ENCODE measurements around the gene GPR158.

The GPR158 gene

GRCh38 chr10:25651534-25651933 lies 476.7 kb downstream of the GPR158 start:
- Histone ChIP-seq H3K4me3 (ENCODE audit: low read length) (no peak overlapping the region), H3K36me3 (ENCODE audit: control insufficient read depth, low read length) (no peaks in the 10 kb centered on the region), H3K9me2 (replicated peaks; ENCODE audit: control insufficient read depth, low read length) (no peaks in the 10 kb centered on the region), H3K27ac (ENCODE audit: low read depth, low read length) (no peak overlapping the region), H3K9me3 (ENCODE audit: control insufficient read depth, insufficient read depth, low read length) (no peaks in the 10 kb centered on the region), H3K4me2 (ENCODE audit: low read length) (no peak overlapping the region), H3K4me1 (ENCODE audit: control insufficient read depth, low read length) (no peaks in the 10 kb centered on the region), H3F3A (ENCODE audit: control insufficient read depth, insufficient read depth) (no peaks in the 10 kb centered on the region), H3K79me2 (ENCODE audit: control insufficient read depth, low read length) (no peaks in the 10 kb centered on the region), H3K27me3 (ENCODE audit: control insufficient read depth, low read length) (no peaks in the 10 kb centered on the region), H4K20me1 (ENCODE audit: control insufficient read depth, insufficient read depth, low read depth, low read length) (no peaks in the 10 kb centered on the region)
- TF ChIP-seq, protein P1, sequence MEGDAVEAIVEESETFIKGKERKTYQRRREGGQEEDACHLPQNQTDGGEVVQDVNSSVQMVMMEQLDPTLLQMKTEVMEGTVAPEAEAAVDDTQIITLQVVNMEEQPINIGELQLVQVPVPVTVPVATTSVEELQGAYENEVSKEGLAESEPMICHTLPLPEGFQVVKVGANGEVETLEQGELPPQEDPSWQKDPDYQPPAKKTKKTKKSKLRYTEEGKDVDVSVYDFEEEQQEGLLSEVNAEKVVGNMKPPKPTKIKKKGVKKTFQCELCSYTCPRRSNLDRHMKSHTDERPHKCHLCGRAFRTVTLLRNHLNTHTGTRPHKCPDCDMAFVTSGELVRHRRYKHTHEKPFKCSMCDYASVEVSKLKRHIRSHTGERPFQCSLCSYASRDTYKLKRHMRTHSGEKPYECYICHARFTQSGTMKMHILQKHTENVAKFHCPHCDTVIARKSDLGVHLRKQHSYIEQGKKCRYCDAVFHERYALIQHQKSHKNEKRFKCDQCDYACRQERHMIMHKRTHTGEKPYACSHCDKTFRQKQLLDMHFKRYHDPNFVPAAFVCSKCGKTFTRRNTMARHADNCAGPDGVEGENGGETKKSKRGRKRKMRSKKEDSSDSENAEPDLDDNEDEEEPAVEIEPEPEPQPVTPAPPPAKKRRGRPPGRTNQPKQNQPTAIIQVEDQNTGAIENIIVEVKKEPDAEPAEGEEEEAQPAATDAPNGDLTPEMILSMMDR (IDR thresholded peaks at IDR 0.05; ENCODE audit: low read depth, low read length, poor library complexity, severe bottlenecking), result no peak
- TF ChIP-seq EZH2phosphoT487 (IDR thresholded peaks at IDR 0.05; ENCODE audit: borderline replicate concordance, low read length), result no peak
